GM19452 (cell line): ENCODE measurements around the gene HMCN1.
"Not testable (repeated sequence)": the region's sequence is repeated elsewhere in the genome, so short reads cannot be mapped to it uniquely, and the experiment has no call there.

Source experiments
- ATAC-seq: cut with Tn5 transposase; IDR thresholded peaks from one replicate; pipeline ENCODE4 v1.9.1; 2021; ENCODE audit not compliant: unreplicated experiment

The HMCN1 gene

DNA sequence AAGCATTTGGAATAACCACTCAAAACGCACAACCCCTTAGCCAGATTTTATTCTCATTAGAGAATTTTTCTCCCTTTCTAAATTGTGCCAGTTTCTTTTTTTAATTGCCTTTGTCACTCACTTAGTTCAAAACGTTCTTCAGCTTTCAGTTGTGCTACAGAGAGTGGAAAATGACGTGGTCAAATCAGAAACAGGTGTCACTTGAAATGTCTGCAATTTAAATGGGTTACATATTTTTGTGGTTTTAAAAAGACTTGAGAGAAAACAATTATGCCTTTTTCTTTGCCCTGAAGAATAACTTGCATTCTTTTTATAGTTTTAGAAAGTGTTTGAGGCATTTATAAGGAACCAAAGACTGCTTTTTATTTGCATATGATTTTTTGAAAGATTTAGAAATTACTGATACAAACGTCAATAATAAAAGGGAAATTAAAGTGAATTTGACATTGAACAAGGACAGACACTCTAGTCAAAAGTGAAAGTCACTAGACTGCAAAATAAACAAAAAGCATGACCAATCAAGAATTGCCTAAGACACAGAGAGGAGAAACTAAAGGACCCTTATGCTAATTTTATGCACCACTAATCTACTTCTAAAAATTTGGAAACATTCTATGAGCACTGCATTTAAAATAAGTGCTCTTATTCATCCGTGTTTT lies 449.9 kb downstream of the HMCN1 start:
- peak; percentile 74 for ATAC-seq

DNA sequence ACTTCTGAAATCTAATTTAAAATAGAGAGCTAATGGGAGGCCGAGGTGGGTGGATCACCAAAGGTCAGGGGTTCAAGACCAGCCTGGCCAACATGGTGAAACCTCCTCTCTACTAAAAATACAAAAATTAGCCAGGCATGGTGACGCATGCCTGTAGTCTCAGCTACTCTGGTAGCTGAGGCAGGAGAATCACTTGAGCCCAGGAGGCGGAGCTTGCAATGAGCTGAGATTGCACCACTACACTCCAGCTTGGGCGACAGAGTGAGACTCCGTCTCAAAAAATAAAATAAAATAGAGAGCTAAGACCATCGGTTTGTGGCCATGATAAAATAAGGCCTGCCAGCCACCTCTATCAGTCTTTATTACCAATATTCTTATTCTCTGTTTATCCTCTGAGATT lies 452.1 kb downstream of the HMCN1 start:
- not testable (repeated sequence) for ATAC-seq

DNA sequence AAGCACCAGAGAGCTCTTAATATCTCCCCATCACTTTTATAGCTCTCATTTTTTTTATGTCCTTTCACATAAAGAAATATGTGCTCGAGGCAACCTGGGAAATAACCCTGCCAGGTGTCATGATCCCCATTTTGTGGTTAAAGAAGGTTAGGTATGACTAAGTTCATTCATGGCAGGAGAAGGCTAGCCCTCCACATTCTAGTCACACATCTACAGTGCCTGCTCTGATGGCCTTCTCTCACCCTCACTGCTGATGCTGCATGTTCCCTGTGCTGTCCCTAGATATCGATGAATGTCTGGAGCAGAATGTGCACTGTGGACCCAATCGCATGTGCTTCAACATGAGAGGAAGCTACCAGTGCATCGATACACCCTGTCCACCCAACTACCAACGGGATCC lies 453.4 kb downstream of the HMCN1 start:
- peak; percentile 45 for ATAC-seq

DNA sequence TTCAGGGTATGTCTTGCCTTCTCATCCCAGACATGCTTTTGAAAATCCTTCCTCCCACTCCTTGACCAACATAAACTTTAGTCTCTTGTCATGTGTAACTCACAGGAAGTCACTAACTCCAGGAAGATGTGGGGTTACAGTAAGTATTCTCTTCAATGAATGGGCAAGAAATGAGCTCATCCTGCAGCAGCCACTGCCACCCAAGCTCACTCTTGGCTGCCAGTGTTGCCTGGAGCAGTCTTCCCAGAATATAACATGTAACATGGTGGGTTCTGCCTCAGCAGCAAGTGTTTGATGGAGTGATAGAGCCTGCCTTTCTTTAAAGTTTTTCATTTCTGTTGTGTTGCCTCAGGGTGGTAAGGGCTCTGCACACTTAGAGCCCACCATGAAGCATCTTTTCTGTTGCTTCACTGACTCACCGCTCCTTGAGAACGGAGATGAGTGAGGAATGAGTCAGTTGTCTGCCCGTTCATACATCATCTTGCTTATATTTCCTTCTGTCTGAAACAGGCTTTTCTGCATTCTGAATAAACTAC lies 453.9 kb downstream of the HMCN1 start:
- ATAC-seq: peak; percentile 10

DNA sequence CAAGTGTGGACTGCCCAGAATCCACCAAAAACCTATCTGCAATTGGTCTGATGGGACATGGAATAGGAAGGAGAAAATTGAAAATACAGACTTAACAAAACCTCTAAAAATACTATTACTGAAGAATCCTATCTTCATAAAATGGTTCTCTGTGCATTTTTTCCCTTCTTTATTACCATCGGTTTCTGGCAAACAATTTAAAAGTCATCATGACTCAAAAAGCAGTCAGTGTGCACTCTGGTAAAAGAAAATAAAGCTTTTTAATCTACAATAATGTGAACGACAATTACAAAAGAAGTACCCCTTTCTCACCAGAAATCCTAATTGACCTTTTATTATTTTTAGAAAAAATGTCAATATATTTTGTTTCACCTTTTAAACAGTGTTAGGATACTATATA lies 454.5 kb downstream of the HMCN1 start:
- no peak for ATAC-seq

DNA sequence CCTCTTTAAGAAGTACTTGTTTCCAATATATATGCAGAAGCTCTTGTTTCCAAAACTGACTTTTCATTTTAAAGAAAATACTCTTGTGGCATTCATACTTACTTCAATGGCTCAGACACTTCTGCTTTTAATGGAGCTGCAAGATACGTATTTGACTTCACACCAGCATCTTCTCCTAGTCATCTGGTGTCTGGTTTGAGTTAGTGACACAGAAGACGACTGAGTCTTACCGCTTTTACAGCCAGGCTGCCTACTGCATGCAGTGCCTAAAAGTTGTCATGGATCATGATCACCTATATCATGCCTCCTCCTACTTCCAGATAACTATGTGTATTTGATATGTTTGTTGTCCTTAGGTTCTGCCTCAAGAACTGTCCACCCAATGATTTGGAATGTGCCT lies 455.0 kb downstream of the HMCN1 start:
- no peak for ATAC-seq

DNA sequence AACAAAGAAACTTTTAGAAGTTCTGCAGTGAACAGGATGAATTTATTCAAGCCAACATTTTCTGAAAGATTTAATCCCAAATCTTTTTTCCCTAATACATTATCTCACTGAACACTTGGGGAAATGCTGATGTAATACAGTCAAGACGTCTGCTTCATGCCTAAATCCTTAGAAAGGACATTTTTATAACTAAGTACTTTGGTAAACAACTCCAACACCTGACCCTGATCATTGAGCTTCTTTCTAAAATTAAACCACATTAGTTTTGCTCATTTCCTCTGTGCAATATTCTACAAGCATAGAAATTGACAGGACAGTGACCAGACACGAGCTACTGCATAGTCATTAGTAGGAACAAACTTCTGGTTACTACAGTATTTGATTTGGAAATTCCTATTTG lies 457.3 kb downstream of the HMCN1 start:
- ATAC-seq: no peak

DNA sequence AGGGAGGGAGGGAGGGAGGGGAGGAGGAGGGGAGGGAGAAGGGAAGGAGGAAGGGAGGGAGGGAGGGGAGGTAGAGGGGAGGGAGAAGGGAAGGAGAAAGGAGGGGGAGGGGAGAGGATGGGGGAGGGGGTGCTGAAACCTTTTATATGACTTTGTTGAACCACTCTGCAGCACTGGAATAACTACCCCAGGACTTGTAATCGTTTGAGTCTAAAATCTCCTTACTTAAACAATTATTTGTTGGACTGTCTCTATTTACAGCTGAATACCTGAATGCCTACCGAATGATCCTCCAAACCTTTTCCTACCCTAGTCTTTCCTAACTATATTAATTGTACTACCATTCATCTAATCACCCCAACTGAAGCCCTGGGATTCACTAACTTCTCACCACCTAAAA lies 459.0 kb downstream of the HMCN1 start:
- no peak for ATAC-seq

DNA sequence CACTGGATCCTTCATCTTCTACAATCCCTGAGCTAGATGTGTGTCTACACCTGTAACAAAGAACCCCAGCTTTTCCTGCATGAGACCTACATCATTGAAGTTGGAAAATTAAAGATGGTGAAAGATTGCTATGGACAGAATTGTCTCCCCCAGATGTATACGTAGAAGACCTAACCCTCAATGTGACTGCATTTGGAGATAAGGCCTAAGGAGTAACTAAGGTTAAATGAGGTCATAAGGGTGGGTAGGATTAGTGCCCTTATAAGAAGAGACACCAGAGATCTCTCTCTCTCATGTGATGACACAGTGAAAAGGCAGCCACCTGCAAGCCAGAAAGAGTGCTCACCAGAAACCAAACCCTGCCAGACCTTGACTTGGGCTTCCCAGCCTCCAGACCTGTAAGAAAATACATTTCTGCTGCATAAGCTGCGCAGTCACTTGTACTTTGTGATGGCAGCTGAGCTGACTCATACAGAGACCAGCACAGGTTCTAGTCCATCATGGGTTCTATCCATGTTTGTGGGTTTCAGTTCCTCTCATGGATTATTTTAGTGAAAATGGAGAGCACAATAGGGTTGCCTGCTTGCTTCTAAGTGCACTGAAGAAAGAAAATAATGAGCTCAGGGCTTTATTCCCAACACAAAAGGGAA lies 460.0 kb downstream of the HMCN1 start:
- ATAC-seq: peak; percentile 90

DNA sequence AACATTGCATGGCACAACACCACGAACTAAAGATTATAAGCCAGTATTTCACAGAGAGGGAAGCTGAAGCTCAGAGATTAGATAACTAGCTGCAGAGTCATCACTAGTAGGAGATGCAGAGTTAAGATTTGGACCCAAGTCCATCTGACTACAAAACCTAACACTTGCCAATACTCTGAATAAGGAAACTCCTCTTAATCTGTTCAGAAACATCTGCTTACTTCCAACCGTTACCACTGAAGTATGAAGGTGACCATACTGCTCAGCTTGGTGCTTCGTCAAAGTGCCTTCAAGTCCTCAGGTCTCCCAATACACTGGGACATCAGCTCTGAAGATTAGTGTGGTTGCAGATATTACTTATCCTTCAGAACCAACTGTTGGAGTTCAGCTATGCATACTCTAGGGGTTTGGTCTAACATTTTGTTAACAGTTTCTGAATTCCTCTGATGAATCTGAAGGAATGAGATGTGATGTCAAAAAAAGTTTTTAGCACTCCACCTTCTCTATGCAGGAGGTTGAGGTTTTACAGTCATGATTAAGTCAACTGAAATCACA lies 461.3 kb downstream of the HMCN1 start:
- no peak for ATAC-seq

DNA sequence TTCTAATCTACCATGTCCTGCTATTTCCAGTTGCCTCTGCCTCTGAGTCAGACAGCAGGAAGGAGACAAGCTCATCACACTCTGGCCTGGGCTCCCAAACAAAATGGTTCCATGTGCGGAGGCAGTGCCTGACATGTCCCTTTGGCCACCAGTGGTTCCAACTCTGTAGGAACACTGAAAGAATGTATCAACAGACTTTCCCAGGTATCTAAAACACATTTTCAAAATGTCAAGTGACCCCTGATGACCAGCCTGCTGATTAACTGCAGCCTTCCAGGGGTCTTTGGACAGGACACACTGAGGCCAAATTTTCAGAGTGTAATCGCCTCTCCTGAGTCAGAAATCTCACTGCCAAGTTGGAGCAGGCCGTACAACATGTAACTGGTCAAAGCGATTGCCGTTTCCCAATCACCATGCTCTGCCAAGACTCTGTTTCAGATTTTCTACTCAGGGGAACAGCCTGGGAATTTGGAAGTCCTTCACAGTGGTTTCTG lies 468.1 kb downstream of the HMCN1 start:
- no peak for ATAC-seq

DNA sequence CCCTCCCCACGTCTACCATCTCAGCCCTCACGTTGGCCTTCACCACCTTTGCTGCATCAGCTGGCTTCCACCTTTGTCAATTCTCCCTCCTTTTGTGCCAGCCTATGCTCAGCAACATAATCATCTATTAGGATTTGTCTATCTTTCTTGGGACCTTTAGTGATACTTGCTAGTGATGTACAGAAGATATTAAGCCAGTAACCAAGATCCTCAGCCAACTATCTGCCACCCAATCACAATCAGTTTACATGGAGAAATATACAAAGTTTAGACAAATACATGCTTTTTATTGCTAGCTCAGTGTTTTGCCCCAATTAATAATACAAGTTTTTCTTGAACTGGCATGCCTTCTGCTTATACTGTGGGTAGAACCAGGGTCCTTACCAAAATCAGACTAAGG lies 468.6 kb downstream of the HMCN1 start:
- ATAC-seq: no peak

DNA sequence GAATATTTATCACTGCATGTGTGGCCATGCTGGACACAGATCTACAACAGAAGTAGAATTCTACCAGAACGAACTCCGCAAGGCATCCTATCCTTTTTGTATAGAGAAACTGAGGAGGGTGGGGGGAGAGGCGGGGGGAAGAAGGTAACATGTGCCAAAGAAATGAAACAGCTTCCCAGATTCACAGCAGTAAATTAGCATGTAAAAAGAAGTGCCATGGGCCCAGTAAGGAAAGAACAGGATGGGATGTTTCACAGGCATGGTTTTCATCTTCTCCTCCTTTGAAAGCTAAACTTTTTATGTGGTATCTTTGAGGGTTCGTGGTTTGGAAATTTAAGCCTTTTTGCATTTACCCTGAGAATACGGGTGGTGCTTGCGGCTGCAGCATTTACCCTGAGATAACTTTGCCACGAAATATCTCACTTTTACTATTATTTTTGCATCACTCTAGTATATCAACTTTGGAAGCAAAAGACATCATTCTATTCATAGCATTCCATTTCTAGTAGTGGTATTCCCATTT lies 471.9 kb downstream of the HMCN1 start:
- no peak for ATAC-seq

DNA sequence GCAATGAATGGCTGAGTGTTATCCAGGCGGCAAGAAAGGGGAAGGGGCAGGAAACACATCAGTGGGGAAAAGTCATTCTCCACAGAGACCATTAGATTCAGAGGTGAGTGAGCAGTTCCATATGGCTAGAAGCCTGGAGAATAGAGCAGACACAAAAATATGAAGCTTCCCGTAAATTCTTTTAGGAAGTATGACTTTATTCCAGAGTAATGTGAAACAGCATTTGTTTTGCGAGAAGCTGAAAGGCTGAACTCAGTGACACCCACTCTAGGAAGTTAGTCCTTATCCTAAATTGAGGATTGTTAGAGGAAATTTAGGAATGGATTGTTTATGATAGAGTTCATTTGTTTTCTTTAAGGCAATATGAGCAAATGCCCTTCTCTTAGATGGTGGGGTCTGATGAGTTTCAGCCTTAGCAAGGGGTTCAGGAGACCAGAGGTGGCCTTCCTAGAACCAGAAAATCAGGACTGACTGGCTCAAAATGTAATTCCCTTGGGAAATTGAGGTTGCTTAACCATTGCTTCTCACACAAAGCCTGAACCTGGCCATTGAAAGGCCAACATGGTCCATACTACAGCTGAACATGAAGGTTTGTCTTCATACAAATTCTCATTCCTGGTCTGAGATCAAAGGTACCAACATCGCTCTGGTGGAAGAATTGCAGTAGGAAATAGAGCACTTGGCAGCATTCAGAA lies 473.3 kb downstream of the HMCN1 start:
- no peak for ATAC-seq

DNA sequence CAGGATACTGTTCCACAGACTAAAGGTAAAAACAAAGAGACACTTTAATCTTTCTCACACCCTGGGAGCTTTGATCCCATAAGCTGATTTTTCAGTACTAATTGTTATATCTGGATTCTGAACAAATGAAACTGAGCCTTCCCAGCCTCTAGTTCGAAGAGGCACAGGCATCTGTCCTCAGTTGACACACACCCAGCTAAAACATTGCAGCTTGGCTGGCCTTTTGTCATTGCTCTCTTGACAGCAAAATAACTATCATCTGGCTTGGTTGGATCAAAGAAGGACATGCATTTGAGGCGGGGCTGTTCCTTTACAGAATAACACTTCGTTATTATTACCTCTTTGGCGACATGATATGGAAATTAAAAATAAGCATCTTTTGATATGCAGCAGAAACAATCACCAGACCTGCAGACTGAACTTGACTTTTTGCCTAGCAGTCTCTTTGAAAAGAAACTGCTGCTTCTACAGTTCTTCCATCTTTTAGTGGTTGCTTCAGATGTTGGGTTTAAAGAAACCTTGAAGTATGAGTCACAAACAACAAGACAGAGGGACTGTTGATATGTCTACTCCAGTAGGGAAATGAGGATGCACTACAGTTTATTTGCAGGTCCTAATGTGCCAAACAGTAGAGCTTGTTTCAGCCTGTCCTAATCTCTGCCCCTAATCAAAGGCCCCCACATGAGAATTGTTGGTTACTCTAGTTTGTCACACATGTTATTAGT lies 474.4 kb downstream of the HMCN1 start:
- no peak for ATAC-seq

DNA sequence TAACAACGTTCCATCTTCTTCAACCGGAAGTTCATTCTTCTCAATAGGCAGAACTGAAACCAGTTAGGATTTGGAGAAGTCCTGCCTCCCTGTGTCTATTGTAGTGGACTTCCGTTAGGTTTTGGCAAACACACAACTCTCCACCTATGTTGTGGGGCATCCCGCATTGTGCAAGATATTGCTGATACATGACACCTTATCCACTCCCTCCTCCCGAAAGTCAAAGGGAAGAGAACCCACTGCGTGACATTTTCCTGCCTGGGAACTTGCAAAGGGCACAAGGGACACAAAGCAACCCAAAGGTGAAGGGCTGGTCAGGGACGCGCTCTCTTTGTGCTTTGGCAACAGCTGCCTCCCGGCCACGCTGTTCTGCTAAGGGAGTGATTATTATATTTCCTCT lies 476.1 kb downstream of the HMCN1 start:
- ATAC-seq: no peak

DNA sequence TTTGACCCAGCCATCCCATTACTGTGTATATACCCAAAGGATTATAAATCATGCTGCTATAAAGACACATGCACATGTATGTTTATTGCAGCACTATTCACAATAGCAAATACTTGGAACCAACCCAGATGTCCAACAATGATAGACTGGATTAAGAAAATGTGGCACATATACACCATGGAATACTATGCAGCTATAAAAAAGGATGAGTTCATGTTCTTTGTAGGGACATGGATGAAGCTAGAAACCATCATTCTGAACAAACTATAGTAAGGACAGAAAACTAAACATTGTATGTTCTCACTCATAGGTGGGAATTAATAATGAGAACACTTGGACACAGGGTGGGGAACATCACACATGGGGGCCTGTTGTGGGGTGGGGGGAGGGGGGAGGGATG lies 477.4 kb downstream of the HMCN1 start:
- not testable (repeated sequence) for ATAC-seq

DNA sequence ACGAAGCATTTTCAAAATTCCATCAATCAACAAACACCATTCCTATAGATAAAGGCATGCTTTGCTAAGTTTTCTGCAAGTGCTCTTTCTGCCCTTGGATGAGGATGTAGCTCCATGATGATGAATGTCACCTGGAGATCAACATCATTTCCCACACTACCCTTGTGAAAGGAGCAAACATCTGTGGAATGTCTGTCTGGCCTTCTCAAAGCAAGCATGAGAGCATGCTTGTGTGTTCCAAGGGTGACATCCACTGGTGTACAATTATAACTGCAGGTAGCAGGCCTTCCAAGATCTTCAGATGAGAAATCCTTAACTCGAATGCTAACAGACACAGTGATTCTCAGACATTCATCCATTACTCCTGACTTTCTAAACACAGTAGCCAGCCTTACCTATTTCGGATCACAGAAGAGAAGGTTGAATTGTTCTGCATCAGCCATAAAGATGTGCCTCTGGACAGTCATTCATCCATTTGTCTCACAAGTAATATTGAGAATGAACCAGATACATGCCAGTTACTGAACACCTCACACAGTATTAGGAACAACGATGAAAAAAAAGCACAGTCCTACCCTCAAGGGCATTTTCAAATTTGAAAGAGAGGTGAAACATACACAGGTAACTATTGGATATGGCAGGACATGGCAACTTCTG lies 478.5 kb downstream of the HMCN1 start:
- peak; percentile 87 for ATAC-seq

DNA sequence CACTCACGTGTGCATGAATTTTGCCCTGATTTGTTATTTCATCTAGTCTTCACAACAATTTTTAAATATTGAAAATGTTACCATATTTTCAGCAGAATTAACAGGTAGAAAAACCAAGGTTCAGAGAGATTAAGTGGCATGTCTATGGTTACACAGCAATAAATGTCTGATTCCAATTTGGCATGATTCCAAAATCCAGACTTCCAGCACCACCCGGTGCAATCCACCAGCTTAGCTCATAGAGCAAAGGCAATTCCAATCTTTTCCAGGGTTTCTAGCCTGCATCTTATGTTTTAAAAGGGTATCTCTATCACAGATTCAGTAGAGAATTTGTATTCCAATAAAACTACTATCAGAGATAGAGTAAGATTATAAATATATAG lies 479.0 kb downstream of the HMCN1 start:
- no peak for ATAC-seq

DNA sequence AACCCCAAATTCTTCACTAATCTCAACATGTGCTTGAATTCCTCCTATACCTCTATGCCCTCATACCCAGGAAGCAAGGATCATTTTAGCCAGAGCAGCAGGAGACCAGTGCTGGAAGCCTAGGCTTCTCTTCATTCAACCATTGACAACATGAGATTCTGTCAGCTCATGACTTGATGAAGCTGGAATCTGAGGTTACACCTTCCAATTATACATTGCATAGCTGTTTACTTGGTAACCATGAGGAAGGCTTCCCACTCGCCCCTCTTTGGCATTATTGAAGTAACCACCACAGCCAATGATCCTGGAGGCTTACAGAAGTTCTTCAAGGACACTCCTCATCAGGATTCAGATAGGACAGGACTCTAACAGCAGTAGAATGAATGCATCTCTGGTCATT lies 480.6 kb downstream of the HMCN1 start:
- no peak for ATAC-seq
